AG04450 (cell line): ENCODE measurements around the gene MYO10. TPM values are rescaled to one million over a fixed set of nuclear protein-coding genes. Genes with fewer than 3 reads are reported as not detected.

ENCODE experiments used
- CTCF ChIA-PET: fragments of 300-600, 350-600 bp; formaldehyde crosslinking; extraction: SDS; loops from one replicate; lab custom pipeline; 2022; ENCODE audit warnings: antibody characterized with exemption, inconsistent platforms; lab: Charles Lee
- POLR2A ChIA-PET: fragments of 350-600 bp; formaldehyde crosslinking; extraction: SDS; loops from one replicate; lab custom pipeline; 2021; ENCODE audit warnings: antibody characterized with exemption, inconsistent platforms; lab: Yijun Ruan, JAX
- DNase-seq: peaks from one replicate; pipeline ENCODE4 v3.0.0-alpha.2; 2011; ENCODE audit warnings: low read depth, low spot score
- H3K27ac ChIP-seq: one replicate; pipeline ENCODE4 v1.5.1; 2012; ENCODE audit warnings: low read depth, low read length, control low read depth
- H3K27me3 ChIP-seq: one replicate; pipeline ENCODE4 v1.6.0; 2012; ENCODE audit warnings: low read length; ENCODE audit not compliant: control insufficient read depth, insufficient read depth
- H3K4me3 ChIP-seq: 2 replicates; pipeline ENCODE4 v1.5.1; 2011; ENCODE audit warnings: mild to moderate bottlenecking, low read depth, low read length, control low read depth
- H3K9me3 ChIP-seq: 2 replicates; pipeline ENCODE4 v1.5.1; 2012; ENCODE audit warnings: low read length; ENCODE audit not compliant: control insufficient read depth, insufficient read depth
- polyA plus RNA-seq: library from polyadenylated mRNA; depleted of rRNA; stranded (reverse); fragments of >200 nt; gene quantifications from 2 replicates; pipeline ENCODE4 v1.2.3, GENCODE V29; 2011
- TF ChIP-seq, protein P1 (sequence below): IDR thresholded peaks from 2 replicates; pipeline ENCODE4 v1.5.1; 2011; ENCODE audit warnings: low read depth, low read length, control low read depth, inconsistent platforms

MYO10 gene
- polyA plus RNA-seq, 1 experiment: 37.0 TPM

DNA sequence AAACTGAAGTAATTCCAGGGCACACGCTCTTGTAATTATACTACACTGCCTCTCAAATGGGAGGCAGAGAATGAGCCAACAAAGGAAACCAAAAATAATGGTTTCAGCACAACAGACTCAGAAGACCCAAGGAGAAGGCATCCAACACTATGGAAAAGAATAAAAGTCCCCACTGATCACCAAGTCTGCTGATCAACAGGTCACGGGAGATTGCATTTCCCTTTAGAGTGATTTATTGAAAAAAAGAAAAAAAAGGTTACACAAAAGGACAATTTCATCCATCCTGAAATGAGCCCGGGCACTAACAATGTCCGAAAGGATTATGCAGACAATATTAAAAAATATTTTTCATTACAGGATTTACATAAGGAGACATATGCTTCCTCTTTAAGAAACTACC, 28.8 kb downstream of the MYO10 start:
- Histone ChIP-seq H3K27me3 (no peaks in the 10 kb centered on the region), H3K27ac (no peak overlapping the region), H3K4me3 (no peak overlapping the region), H3K9me3 (no peaks in the 10 kb centered on the region; the same call in 1 of the 2 replicates)
- CTCF ChIA-PET: no interaction called here
- POLR2A ChIA-PET: no interaction called here
- TF ChIP-seq, protein P1, sequence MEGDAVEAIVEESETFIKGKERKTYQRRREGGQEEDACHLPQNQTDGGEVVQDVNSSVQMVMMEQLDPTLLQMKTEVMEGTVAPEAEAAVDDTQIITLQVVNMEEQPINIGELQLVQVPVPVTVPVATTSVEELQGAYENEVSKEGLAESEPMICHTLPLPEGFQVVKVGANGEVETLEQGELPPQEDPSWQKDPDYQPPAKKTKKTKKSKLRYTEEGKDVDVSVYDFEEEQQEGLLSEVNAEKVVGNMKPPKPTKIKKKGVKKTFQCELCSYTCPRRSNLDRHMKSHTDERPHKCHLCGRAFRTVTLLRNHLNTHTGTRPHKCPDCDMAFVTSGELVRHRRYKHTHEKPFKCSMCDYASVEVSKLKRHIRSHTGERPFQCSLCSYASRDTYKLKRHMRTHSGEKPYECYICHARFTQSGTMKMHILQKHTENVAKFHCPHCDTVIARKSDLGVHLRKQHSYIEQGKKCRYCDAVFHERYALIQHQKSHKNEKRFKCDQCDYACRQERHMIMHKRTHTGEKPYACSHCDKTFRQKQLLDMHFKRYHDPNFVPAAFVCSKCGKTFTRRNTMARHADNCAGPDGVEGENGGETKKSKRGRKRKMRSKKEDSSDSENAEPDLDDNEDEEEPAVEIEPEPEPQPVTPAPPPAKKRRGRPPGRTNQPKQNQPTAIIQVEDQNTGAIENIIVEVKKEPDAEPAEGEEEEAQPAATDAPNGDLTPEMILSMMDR: no peak
- no peak for DNase-seq

GRCh38 chr5:16906255-16906654, 29.8 kb downstream of the MYO10 start:
- Histone ChIP-seq H3K9me3 (no peaks in the 10 kb centered on the region; the same call in 1 of the 2 replicates), H3K4me3 (no peak overlapping the region), H3K27me3 (no peaks in the 10 kb centered on the region), H3K27ac (no peak overlapping the region)
- POLR2A ChIA-PET: no interaction called here
- no peak for DNase-seq
- CTCF ChIA-PET: no interaction called here
- TF ChIP-seq, protein P1: no peak

- POLR2A ChIA-PET: interaction anchor here (0.7 kb wide), 1 partner anchor 78 kb away, joined by 3 read pairs; no protein-coding TSS in a partner anchor
- CTCF ChIA-PET: interaction anchor here (0.6 to 0.8 kb wide), 2 partner anchors 20 to 286 kb away, joined by 3 read pairs; no protein-coding TSS in a partner anchor
- H3K27ac ChIP-seq: no peak overlapping the region
- H3K4me3 ChIP-seq: no peak overlapping the region
- TF ChIP-seq, protein P1: no peak
- no peaks in the 10 kb centered on the region for H3K27me3 ChIP-seq
- no peaks in the 10 kb centered on the region; the same call in 1 of the 2 replicates for H3K9me3 ChIP-seq
- no peak for DNase-seq
Observed at GRCh38 chr5:16903480-16904300, 32.4 kb downstream of the MYO10 start.

DNA sequence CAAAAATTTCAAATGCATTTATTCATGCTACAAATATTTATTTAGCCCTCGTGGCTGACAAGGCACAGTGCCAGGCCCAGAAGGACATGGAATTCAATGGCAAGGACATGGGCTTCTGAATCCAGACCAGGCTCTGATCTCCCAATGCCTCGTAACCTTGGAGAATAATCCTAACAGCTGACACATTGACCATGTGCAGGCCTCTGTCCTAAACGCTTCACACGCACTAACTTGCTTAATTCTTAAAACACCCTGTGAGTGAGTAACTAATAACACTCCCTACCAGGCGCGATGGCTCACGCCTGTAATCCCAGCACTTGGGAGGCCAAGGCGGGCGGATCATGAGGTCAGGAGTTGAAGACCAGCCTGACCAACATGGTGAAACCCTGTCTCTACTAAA, 33.2 kb downstream of the MYO10 start:
- no peak for DNase-seq

More for the DNA sequence above, 33.2 kb downstream of the MYO10 start:
- no peaks in the 10 kb centered on the region for H3K27me3 ChIP-seq
- ChIA-PET POLR2A (no interaction called here), CTCF (interaction anchor here (0.8 kb wide), 1 partner anchor 287 kb away, joined by 3 read pairs; no protein-coding TSS in a partner anchor)
- TF ChIP-seq, protein P1: no peak
- no peak overlapping the region for H3K27ac ChIP-seq
- no peaks in the 10 kb centered on the region; the same call in 1 of the 2 replicates for H3K9me3 ChIP-seq
- H3K4me3 ChIP-seq: no peak overlapping the region
